GM12801 (cell line): ENCODE results near the gene GET3.

Experiments used
- TF ChIP-seq, protein P1 (sequence below): IDR thresholded peaks from one replicate; pipeline ENCODE4 v1.5.1; 2011; ENCODE audit warnings: control low read depth; ENCODE audit not compliant: insufficient read length; ENCODE audit errors: extremely low read depth

The GET3 gene

DNA sequence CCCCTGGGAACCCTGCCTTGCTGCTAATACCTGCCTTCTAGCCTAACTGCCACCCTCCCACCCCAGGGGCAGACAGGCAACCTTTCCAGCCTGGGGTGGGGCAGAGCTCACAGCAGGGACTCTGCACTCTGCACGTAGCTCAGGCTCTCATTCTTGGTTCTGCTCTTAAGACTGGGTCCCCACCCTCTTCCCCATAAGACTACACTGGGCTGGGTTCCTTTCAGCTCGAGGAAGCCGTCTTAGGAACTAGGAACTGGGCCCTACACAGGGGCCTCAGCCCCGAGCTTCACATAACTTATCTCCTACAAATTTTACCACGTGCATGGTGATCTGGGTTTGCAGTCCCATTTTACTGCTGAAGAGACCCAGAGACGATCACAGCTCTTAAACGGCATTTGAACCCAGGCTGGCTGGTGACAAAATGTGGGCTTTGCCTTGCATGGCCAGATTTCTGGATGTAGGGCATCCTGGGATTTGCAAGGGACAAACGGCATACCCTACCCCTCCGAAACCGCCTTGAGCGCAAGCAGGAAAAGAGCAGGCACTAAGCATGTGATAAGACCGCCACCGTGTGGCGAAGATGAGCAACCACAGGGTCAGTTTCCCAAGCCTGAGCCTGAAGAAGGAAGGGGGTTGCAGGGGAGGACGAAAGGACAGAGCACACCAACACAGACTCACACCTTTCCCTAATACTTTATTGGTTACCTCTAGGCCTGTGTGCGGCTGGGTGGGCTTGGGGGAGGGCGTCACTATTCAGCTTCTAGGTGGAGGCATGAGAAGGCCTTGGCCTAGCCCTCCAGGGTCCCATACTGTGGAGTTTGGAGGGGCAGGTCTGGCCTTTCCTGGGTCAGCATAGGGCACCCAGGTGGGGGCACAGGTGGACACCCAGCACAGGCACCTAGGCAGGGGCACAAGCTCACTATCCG, 59.1 kb downstream of the GET3 start:
- TF ChIP-seq, protein P1, sequence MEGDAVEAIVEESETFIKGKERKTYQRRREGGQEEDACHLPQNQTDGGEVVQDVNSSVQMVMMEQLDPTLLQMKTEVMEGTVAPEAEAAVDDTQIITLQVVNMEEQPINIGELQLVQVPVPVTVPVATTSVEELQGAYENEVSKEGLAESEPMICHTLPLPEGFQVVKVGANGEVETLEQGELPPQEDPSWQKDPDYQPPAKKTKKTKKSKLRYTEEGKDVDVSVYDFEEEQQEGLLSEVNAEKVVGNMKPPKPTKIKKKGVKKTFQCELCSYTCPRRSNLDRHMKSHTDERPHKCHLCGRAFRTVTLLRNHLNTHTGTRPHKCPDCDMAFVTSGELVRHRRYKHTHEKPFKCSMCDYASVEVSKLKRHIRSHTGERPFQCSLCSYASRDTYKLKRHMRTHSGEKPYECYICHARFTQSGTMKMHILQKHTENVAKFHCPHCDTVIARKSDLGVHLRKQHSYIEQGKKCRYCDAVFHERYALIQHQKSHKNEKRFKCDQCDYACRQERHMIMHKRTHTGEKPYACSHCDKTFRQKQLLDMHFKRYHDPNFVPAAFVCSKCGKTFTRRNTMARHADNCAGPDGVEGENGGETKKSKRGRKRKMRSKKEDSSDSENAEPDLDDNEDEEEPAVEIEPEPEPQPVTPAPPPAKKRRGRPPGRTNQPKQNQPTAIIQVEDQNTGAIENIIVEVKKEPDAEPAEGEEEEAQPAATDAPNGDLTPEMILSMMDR, result peak; percentile 76

DNA sequence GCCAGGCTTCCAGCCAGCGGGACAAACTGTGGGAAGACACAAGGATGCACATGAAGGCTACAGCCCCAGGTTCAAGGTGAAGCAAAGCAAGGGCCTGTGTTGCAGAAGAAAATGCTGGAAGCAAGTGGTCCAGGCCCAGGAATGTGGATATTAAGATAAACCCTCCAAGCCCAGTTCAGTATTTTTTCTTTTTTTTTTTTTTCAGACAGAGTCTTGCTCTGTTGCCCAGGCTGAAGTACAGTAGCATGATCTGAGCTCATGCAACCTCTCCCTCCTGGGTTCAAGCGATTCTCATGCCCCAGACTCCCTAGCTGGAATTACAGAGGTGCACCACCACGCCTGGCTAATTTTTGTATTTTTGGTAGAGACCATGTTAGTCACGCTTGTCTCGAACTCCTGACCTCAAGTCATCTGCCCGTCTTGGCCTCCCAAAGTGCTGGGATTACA, 59.9 kb downstream of the GET3 start:
- TF ChIP-seq, protein P1, result no peak
